OCI-LY1 (cell line): Measurements from ENCODE around the gene HOXA7.

Source experiments
- CTCF ChIP-seq: fragments of 200-600 bp; sonication (generic), shearing (Covaris generic); IDR thresholded peaks from 2 replicates; pipeline ENCODE4 v1.5.1; 2017; ENCODE audit warnings: mild to moderate bottlenecking, antibody characterized with exemption, low read length, moderate library complexity, mixed read lengths
- EZH2 ChIP-seq: fragments of 200-600 bp; sonication (generic), shearing (Covaris generic); IDR thresholded peaks from 2 replicates; pipeline ENCODE4 v1.8.0; 2017; ENCODE audit warnings: borderline replicate concordance, mixed run types, mild to moderate bottlenecking, antibody characterized with exemption, low read length, moderate library complexity, mixed read lengths

- TF ChIP-seq CTCF (peak; percentile 99), EZH2 (no peak)
These were observed 13.2 kb downstream of the HOXA7 start, which contains the start of gene HOXA5 for GRCh38 chr7:27143023-27143949.
